HG03520 (cell line): ENCODE results near the gene MED23.
A peak's percentile ranks its signal among the peaks of the same experiment; 100 is the strongest.

Source experiments
- ATAC-seq: cut with Tn5 transposase; IDR thresholded peaks from one replicate; pipeline ENCODE4 v1.9.1; 2021; ENCODE audit warnings: mild to moderate bottlenecking, moderate library complexity; ENCODE audit not compliant: unreplicated experiment

MED23 gene

DNA sequence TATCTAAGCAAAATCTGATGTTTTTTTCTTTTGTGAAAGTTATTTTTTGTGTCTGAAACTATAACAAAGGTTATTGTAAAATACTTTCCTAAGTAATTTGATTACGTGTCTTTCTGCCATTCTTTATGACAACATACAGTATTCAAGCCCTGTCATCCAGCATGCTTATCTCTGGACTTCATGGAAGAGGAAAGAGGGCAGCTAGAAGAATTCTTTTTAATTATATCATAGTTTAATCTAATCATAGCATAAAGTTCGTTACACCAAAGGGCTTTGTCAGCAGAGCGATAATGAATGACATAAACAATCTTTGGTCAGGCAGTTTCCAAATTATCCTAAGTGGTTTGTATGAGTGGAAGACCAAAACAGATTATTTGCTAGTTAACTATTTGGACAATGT lies 12.5 kb upstream of the MED23 start:
- ATAC-seq, result no peak

DNA sequence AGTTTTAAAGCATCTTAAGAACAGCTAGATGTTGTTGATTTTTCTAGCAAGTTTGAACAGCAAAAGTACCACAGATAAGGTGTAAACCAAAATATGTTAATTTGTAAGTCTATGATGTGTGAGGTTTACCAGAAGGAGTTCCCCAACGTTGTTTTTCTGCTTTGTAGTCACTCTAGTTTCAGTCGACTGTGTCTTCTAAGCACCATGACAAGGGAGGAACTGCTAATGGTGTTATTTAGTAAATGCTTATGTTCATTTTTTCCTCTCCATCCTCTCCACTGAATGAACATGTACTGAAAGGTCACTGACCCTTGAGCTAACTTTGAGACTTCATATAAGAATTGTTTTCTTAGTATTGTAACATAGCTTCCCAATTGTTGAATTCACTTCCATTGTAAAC lies 12.1 kb upstream of the MED23 start:
- ATAC-seq, result peak; percentile 59

DNA sequence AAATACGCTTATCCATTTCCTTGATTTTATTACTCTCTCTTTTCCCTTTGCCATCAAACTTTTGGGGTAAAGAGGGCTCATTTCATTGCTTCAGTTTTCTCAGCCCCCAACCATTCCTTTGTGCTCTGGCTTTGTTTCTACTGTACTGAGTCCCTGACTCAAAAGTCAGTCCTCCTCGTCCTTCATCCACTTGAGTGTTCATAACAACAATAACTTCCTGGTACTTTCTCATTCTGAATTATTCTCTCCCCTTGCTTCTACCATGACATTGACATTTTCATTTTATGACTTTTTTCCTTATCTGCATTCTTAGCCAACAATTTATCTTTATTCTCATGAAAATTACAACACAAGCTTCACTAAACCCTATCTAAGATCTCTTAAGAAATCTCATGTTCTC lies 10.0 kb upstream of the MED23 start:
- ATAC-seq, result no peak

DNA sequence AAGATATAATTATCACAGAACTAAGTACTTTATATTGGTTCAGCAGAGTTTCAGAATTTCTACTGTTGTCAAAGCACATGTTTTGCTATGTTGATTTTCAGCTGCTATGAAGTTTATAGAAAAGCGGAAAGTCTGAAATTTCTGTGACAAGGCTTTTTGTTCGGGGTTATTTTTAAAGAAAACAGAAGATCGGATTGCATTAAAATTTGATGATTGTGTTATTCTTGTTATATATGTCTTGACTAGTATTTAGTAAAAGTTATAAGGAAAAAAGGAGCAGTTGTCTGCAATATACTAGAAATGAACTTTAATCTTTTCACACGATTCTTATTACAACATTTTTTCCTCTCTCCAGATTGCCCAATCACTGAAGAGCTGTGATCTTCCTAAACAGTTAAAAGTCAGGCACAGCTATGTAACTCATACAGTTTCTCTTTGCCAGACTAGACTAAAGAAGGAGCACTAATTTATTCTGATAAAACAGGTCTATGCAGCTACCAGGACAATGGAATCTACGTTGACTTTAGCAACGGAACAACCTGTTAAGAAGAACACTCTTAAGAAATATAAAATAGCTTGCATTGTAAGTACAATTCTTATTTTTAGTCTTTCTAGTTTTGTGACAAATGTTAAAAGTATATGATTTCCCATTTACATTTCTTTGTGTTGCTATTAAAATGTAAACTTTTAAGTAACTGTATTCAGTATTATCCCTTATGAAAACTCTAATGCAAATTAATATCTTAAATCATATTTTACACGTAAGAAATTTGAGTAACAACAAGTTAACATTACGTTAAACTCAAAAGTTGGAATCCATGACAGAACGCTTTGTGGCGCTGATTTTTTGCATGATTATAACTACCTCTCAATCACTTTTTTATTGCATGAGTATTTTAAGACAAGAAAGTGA lies 9.1 kb upstream of the MED23 start, which contains the start of gene ENPP3:
Gene ENPP3 (plus strand): TSS at position 423 of the 913 bp plus-strand sequence. CDS start 83 bp downstream, at position 506.
- no peak for ATAC-seq

DNA sequence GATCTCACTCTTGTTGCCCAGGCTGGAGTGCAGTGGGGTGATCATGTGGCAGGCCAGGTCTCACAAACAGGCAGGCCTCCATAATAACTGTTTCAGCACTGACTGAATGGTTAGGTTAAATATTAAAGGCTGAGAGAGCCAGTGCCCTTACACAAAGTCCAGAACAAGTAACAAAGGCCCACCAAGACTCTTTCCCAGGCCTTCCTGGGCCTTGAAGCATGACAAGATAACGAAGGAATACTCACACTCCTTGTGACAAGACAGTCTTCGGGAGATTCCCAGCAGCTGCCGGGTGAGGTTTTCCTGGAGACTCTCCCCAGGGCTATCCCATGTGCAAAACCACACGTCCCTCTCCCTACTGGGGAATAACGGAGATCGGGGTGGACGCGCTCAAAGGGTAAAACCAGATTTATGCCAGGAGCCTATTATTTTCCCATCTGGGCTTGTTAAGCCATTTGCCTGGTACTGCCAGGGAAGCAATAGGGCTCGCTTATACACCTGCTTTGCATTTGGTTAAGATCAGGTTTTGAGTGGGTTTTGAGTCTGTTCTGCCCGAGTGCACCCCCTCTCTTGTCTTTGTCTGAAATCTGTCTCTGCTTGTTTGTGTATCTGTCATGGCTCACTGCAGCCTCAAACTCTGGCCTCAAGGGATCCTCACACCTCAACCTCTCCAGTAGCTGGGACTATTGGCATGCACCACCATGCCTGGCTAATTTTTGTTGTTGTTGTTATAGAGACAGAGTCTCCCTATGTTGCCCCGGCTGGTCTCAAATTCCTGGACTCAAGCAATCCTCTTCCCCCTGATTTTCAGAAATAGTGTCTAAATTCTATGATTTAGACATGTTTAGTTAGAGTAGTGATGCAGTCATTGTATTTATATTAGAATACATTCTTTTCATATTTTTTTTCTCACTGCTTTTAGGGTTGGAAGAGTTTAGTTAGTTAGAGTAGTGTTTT lies 7.6 kb upstream of the MED23 start:
- peak; percentile 68 for ATAC-seq

DNA sequence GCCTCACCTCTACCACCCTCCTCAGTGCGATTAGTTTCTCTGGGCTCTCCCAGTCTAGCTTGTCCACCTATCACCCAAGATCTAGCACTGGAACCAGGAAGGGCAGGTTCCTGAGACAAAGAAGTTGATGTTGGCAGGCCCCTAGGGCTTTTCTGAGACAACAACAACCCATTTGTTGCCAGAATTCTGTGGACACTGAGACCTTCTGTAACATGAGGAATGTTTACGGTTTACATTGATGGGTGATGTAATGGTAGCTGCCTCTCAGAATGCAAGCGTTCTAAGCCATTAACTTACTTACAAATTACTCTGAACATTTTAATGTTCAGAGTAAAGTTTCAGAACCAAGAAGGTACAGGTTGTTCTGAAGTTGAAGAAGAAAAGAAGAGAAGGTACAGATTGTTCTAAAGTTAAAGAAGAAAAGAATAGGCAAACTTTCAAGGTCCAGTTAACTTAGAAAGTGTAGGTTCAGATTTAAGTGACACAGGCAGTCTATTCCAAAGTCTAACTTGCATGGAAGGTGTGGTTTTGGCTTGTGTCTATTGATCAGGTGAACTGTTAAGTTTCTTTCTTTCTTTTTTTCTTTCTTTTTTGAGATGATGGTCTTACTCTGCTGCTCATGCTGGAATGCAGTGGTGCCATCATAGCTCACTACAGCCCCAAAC lies 3.7 kb upstream of the MED23 start:
- no peak for ATAC-seq

DNA sequence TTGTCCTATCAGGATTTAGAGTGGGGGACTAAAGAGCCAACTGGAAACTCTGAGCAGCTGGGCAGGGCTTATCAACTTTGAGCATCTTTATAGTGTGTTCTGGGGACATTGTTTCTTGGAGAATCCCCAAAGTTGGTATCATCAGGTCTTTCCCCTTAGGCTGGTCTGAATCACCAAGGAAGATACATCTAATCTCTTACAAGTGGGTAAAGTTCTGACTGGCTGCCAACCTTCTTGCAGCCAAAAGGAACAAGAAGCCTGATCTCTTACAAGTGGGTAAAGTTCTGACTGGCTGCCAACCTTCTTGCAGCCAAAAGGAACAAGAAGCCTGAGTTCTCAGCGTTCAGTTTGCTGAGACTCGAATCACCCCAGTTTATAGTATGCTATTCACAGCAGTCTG lies 1.6 kb upstream of the MED23 start:
- ATAC-seq, result no peak

DNA sequence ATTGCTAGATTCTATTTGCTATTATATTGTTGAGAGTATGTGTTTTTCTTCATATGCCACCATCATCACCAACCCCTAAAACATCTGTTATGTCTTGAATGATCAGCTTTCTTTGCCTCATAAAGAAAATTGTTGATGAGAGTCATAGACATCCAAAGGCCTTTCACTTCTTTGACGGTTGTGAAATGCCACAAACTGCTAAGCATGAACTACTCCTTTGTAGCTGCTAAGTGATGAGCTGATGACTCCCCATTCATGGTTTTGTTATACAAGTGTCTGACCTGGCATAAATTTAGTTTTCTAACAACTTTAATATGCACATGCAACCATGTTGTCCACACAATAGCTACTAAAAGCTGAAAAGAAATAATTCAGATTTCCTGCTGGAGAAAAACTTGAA lies 684 bp upstream of the MED23 start:
- no peak for ATAC-seq

DNA sequence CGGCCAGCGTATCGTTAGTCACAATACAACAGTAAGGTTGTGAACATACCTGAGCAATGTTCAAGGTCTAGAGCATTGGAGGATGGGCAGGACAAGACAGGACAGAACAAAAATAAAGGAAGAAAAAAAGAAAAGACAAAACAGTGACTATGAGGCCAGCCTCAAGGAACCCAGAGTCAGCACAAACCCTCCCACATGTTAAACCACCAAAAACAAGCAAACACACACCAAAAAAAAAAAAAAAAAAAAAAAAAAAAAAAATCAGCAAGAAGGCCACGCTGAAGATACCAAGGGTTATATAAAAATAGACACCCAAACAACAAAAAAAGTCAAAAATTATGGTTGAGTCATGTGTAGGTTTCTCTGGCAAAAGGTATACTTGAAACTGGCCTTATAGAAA lies 12.8 kb downstream of the MED23 start:
- no peak for ATAC-seq

DNA sequence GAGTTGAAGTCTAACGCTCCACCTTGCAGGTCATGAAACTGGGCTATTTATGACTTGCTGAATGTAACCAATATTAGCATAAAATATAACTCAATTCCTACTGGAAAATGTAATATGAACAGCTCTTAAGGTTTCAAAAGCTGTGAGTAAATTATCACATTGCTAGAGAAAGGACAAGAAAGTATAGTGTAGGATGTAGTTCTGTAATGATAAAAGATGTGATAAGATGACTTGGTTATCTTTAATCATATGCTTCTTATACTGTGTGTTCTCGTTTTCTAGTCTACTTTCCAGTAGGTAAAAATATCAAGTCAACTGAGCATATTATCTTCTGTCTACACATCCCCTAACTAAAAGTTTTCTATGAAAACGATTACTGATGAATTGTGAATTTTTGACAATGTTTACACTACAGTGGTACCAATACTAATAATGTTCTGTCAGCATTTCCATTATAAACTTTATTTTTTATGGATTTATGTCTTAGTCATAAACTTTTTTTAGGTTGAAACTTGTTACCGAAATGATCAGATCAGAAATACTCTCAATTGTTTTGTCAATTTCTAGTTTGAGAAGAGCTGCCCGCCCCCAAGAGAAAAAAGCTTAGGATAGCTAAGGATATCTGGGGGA lies 14.6 kb downstream of the MED23 start:
- no peak for ATAC-seq

DNA sequence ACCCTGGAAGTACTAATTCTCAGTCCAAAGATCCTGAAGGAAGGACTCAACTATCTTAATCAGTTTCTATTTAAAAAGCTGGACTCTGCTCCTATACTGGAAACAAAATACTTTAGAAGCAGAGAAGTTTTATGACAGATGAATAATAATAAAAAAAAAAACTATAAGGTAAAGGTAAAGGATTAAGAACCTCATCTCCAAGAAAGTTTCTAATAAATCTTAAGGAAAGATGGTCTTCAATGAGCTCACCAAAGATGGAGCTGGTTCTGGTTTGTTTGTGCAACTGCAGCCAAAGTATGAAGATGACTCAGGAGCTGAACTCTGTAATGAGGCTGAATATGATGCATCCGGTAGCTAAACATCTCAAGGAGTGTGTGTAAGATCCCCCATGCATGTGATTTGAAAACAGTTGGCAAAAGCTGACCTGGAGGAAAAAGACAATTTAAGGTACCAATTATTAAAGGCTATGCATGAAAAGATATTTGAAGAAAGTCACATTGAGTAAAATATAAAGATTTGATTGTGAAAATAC lies 25.2 kb downstream of the MED23 start:
- ATAC-seq, result no peak

DNA sequence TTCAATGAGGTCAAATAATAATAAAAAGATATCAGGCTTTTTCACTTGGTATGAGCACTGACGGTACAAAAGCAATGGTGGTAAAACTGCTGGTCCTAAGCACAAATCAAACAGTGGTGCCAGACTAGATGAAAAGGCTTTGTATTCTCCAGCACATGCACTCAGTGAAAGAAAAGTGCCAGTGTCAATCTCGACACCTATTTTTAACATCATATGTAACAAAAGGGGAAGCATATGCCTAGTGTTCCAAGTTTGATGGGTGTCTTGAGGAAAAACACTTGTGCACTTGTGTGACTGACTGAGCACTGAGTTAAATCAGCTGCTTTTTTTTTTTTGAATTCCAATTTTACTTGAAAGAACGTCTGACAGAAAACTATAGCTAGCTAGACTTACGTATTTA lies 27.3 kb downstream of the MED23 start:
- ATAC-seq, result no peak

DNA sequence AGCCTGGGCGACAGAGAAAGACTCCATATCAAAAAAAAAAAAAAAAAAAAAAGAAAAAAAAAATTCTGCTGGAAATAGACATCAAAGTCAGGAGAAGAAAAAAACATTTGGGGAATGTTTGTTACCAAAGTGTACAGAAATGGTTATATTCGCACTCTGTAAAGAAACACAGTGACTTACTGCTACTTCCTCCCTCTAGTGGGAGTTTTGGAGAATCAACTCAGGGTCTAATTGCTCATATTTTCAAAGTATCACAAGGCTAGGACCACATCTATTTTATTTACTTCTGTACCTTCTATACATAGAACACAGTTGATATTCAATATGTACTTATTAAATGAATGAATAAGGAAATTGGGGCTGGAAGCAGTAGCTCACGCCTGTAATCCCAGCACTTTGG lies 30.6 kb downstream of the MED23 start:
- no peak for ATAC-seq

DNA sequence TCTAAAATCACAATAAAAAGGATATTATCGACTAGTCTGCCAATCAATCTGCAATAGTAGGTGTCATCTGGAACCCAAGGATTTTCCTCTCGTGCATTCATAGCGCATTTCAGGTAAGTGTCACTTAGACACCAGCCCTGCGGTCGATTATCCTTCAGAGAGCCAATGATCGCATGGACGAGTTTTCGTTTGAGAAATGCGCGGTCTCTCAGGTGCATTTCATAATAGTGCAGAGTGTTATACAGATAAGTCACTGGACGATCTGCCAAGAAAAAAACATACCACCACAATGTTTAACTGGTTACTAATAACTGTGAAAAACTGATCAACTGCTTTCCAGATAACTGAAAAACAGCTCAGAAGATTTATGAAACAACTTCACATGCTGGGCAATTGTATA lies 34.0 kb downstream of the MED23 start:
- ATAC-seq, result no peak

DNA sequence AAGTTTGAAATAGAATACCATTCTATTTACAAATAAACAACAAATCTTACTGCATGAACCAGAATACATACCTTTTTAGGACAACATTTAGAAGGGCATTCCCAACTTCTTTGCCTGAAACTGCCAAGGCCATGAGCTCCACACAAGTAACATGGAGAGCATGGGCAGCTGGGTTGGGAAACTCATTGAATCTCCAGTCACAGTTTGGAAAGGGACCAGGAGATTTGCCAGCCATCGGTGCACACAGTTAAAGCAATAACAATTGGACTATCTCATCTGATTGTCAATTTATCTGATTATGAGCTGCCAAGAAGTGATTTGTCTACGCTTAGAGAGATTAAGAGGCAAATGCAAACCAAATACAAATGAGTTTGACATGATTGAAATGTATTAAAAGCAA lies 35.1 kb downstream of the MED23 start:
- no peak for ATAC-seq

DNA sequence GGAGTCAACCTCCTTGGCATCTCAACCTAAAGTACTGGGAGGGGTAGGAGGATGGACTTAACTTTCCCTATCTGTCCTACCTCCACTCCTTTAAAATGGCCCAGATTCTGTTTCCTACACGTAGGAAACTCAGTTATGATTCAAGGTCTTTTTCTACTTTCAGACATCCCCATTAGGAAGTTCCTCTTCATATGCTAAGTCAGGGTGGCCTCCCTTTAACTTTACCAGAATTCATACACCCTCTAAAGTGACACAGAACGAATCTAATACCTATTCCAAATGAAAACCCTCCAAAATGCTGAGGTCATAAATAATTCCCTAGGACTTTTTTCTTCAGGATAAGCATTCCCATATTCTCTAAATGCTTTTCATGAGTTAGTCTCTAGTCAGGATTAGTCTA lies 39.4 kb downstream of the MED23 start:
- no peak for ATAC-seq

DNA sequence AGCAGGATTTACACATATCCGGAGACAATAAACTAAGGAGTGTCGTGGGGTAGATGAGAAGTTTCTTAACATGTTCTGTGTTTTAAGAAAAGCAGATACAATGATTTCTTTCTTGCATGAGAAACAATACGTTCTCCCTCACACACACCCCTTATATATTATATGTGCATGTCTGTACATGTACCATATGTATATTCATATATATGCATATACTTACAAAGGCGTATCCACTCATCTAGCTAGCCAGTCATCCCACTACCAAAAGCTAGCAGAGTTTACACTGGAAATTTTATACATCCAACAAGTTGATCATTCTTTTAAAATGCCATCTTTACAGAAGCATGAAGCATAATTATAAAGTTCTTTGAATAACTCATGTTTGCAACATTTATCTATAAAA lies 40.1 kb downstream of the MED23 start:
- no peak for ATAC-seq

DNA sequence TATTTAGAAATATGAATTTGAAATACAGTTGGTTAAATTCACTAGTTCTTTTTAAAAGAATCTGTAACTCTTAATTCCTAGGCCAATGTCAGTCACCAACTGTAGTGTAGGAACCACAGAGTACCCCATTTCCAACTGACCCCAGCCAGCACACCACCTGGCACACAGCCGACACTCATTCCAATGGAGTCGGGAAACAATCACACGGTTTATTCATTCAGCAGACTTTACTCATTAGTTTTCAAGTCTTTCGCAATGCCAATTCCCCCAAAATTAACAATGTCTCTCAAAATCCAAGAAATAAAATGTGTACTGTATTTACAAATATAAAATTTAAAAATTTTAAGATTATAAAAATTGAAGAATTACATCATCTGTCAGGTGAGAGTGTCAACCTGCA lies 41.5 kb downstream of the MED23 start:
- ATAC-seq, result no peak

DNA sequence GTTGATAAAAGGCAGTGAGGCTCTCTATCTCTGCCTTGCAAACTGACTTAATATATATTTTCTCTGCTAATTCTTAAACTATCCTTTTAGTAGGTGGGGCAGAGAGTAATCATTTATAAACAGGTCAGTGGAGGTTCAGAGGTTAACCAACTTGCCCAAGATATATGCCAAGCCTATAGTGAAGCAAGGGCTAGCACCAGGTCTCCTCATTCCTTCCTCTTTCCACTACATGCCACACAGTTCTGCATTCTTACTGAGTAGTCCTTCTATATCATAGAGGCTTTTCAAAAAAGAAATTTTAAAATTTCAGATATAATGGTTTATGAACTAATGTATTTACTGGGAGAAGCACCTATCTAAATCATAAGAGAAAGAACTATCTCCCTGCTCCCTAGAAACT lies 46.5 kb downstream of the MED23 start:
- ATAC-seq, result no peak

DNA sequence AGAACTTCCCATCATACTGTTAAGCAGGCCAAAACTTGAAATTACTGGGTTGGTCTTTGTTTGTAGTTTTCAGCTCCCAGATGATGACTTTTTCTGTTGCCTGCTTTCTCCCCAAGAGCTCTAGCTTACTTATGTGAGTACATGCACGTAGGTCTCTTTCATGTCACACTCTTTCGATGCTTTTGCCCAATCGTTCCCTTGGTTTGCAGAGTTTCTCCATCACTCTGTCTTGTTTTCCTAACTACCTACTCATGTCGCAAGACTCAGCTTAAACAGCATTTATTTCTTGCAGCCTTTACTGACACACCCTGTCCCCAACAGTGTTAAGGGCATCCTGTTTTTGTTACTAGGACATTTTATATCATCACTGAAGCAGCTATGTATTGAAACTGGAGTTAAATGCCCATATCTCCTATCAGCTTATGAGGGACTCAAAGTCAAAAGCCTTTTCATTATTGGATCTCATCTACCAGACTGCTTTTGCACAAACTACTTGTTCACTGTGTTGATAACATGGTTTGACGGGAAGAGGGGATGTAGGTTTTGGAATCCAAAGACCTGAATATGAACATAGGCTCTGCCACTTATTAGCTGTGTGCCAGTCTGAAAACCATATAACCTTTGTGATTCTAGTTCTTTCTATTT lies 52.1 kb downstream of the MED23 start:
- no peak for ATAC-seq
